ES-I3 (cell line): Measurements from ENCODE around the gene TOR4A.

Experiments used
- H3K36me3 ChIP-seq: 2 replicates; pipeline ENCODE4 v1.6.1; 2013; ENCODE audit warnings: mild to moderate bottlenecking, low read length, control low read depth, moderate library complexity; ENCODE audit not compliant: insufficient read depth
- H3K4me1 ChIP-seq: 2 replicates; pipeline ENCODE4 v1.6.1; 2013; ENCODE audit warnings: mild to moderate bottlenecking, control low read depth, low read length; ENCODE audit not compliant: insufficient read depth
- H3K9ac ChIP-seq: 2 replicates; pipeline ENCODE4 v1.6.1; 2013; ENCODE audit warnings: low read depth, mild to moderate bottlenecking, low read length, moderate library complexity
- H3K9me3 ChIP-seq: 2 replicates; pipeline ENCODE4 v1.6.1; 2013; ENCODE audit warnings: mild to moderate bottlenecking, low read length, moderate library complexity; ENCODE audit not compliant: control insufficient read depth, insufficient read depth

Gene TOR4A

GRCh38 chr9:137269231-137269772, 8.2 kb upstream of the TOR4A start:
- Histone ChIP-seq H3K9me3 (no peaks in the 10 kb centered on the region), H3K9ac (no peak overlapping the region), H3K4me1 (no peaks in the 10 kb centered on the region; the same call in 1 of the 2 replicates), H3K36me3 (peaks cover 4% of the 10 kb centered on the region; the same call in 1 of the 2 replicates)

GRCh38 chr9:137270929-137271695, 6.4 kb upstream of the TOR4A start:
- H3K36me3 ChIP-seq: no peaks in the 10 kb centered on the region; the same call in 1 of the 2 replicates
- H3K9ac ChIP-seq: no peak overlapping the region
- H3K4me1 ChIP-seq: peaks cover 5% of the 10 kb centered on the region; the same call in 1 of the 2 replicates
- no peaks in the 10 kb centered on the region for H3K9me3 ChIP-seq

GRCh38 chr9:137271696-137272076, 5.8 kb upstream of the TOR4A start:
- Histone ChIP-seq H3K4me1 (peaks cover 10% of the 10 kb centered on the region; the same call in 1 of the 2 replicates), H3K36me3 (no peaks in the 10 kb centered on the region; the same call in 1 of the 2 replicates), H3K9me3 (no peaks in the 10 kb centered on the region), H3K9ac (no peak overlapping the region)

GRCh38 chr9:137272241-137273094, 5.1 kb upstream of the TOR4A start:
- Histone ChIP-seq H3K4me1 (peaks cover 12% of the 10 kb centered on the region; the same call in 1 of the 2 replicates), H3K36me3 (no peaks in the 10 kb centered on the region; the same call in 1 of the 2 replicates), H3K9ac (no peak overlapping the region), H3K9me3 (no peaks in the 10 kb centered on the region)

GRCh38 chr9:137273095-137273490, 4.4 kb upstream of the TOR4A start:
- Histone ChIP-seq H3K9me3 (no peaks in the 10 kb centered on the region), H3K4me1 (peaks cover 12% of the 10 kb centered on the region; the same call in 1 of the 2 replicates), H3K36me3 (no peaks in the 10 kb centered on the region; the same call in 1 of the 2 replicates), H3K9ac (no peak overlapping the region)

- no peaks in the 10 kb centered on the region for H3K9me3 ChIP-seq
- H3K36me3 ChIP-seq: no peaks in the 10 kb centered on the region; the same call in 1 of the 2 replicates
- no peak overlapping the region for H3K9ac ChIP-seq
- H3K4me1 ChIP-seq: peaks cover 12% of the 10 kb centered on the region; the same call in 1 of the 2 replicates
Measured at GRCh38 chr9:137273611-137274320, 3.8 kb upstream of the TOR4A start.

- H3K36me3 ChIP-seq: no peaks in the 10 kb centered on the region
- H3K9me3 ChIP-seq: no peaks in the 10 kb centered on the region
- no peak overlapping the region for H3K9ac ChIP-seq
- H3K4me1 ChIP-seq: peaks cover 12% of the 10 kb centered on the region; the same call in 1 of the 2 replicates
Measured at GRCh38 chr9:137275203-137275587, 2.3 kb upstream of the TOR4A start.

GRCh38 chr9:137275588-137276472, 1.7 kb upstream of the TOR4A start:
- no peak overlapping the region for H3K9ac ChIP-seq
- peaks cover 12% of the 10 kb centered on the region; the same call in 1 of the 2 replicates for H3K4me1 ChIP-seq
- no peaks in the 10 kb centered on the region for H3K36me3 ChIP-seq
- H3K9me3 ChIP-seq: no peaks in the 10 kb centered on the region

- no peaks in the 10 kb centered on the region for H3K36me3 ChIP-seq
- H3K9ac ChIP-seq: peak overlapping the region; percentile 81
Measured at GRCh38 chr9:137276473-137277328, 825 bp upstream of the TOR4A start.

GRCh38 chr9:137278061-137278701, 655 bp downstream of the TOR4A start:
- Histone ChIP-seq H3K9ac (peak overlapping the region; percentile 81), H3K4me1 (peaks cover 12% of the 10 kb centered on the region; the same call in 1 of the 2 replicates), H3K9me3 (no peaks in the 10 kb centered on the region), H3K36me3 (no peaks in the 10 kb centered on the region)

More at GRCh38 chr9:137276473-137277328, 825 bp upstream of the TOR4A start:
- Histone ChIP-seq H3K4me1 (peaks cover 12% of the 10 kb centered on the region; the same call in 1 of the 2 replicates), H3K9me3 (no peaks in the 10 kb centered on the region)

GRCh38 chr9:137278721-137279711, 1.5 kb downstream of the TOR4A start:
- Histone ChIP-seq H3K36me3 (no peaks in the 10 kb centered on the region), H3K9ac (peak overlapping the region; percentile 81; the same call in 1 of the 2 replicates), H3K9me3 (no peaks in the 10 kb centered on the region), H3K4me1 (peaks cover 12% of the 10 kb centered on the region; the same call in 1 of the 2 replicates)
